SU-DHL-6 (cell line): Measurements from ENCODE around the gene FITM1.

Experiments used
- EZH2phosphoT487 ChIP-seq: fragments of 200-600 bp; sonication (generic), shearing (Covaris generic); conservative IDR thresholded peaks from 2 replicates; pipeline ENCODE4 v1.6.1; 2018; ENCODE audit warnings: mild to moderate bottlenecking, antibody characterized with exemption, low read length, moderate library complexity, mixed read lengths
- TF ChIP-seq, protein P1 (sequence below): fragments of 200-600 bp; sonication (generic); IDR thresholded peaks from one replicate; pipeline ENCODE4 v1.5.1; 2017; ENCODE audit warnings: antibody characterized with exemption, mild to moderate bottlenecking, low read length, moderate library complexity; ENCODE audit not compliant: insufficient read depth, poor library complexity, severe bottlenecking

GRCh38 chr14:24172871-24173281 is 42.4 kb downstream of the FITM1 start:
- TF ChIP-seq, protein P1, sequence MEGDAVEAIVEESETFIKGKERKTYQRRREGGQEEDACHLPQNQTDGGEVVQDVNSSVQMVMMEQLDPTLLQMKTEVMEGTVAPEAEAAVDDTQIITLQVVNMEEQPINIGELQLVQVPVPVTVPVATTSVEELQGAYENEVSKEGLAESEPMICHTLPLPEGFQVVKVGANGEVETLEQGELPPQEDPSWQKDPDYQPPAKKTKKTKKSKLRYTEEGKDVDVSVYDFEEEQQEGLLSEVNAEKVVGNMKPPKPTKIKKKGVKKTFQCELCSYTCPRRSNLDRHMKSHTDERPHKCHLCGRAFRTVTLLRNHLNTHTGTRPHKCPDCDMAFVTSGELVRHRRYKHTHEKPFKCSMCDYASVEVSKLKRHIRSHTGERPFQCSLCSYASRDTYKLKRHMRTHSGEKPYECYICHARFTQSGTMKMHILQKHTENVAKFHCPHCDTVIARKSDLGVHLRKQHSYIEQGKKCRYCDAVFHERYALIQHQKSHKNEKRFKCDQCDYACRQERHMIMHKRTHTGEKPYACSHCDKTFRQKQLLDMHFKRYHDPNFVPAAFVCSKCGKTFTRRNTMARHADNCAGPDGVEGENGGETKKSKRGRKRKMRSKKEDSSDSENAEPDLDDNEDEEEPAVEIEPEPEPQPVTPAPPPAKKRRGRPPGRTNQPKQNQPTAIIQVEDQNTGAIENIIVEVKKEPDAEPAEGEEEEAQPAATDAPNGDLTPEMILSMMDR, result no peak
- TF ChIP-seq EZH2phosphoT487, result no peak
